Ovary (tissue), 9 donors: ENCODE data around the gene MAD2L1BP. TPM values are rescaled to one million over a fixed set of nuclear protein-coding genes. Genes with fewer than 3 reads are reported as not detected.

Experiments used
- DNase-seq, 5 donors: peaks; one replicate each; pipeline ENCODE4 v3.0.0-alpha.2; 2019 to 2020
- H3K27ac ChIP-seq, 2 donors: fragments of 200-600 bp; one replicate each; pipeline versions ENCODE4 v1.5.1 to v1.8.0; 2019 to 2022
- H3K27me3 ChIP-seq: fragments of 200-600 bp; one replicate; pipeline ENCODE4 v1.8.0; 2022
- H3K36me3 ChIP-seq: fragments of 200-600 bp; sonication (generic); one replicate; pipeline ENCODE4 v1.5.1; 2019
- H3K4me1 ChIP-seq: one replicate; pipeline ENCODE4 v1.8.1; 2013; ENCODE audit warnings: mild to moderate bottlenecking, moderate library complexity; ENCODE audit not compliant: insufficient read depth
- H3K4me3 ChIP-seq: fragments of 200-600 bp; sonication (generic); one replicate; pipeline ENCODE4 v1.5.1; 2017
- H3K9me3 ChIP-seq, 2 donors: fragments of 200-600 bp in 1 of 2; sonication (generic) in 1 of 2; one replicate each; pipeline versions ENCODE4 v1.5.1 to v1.8.1; 2013 to 2019; ENCODE audit warnings: mild to moderate bottlenecking in 1 of 2, moderate library complexity in 1 of 2
- EP300 ChIP-seq: sonication (generic); formaldehyde crosslinking; IDR thresholded peaks from one replicate; pipeline ENCODE4 v1.6.1; 2017; ENCODE audit warnings: antibody characterized with exemption
- POLR2A ChIP-seq: fragments of 450-650 bp; IDR thresholded peaks from one replicate; pipeline ENCODE4 v1.6.1; 2017; ENCODE audit warnings: antibody characterized with exemption, mild to moderate bottlenecking, moderate library complexity
- WGBS, 3 donors: extraction: QIAGEN DNeasy Blood & Tissue Kit in 1 of 3; methylation state at CpG; one replicate each; pipeline versions ENCODE4 v1.1.5 to v1.1.7; 2013 to 2017; 5-methylcytosine and 5-hydroxymethylcytosine counted together
- intact Hi-C, 4 donors: fragments of 100-400 bp; cut with DNase I; formaldehyde crosslinking; loops; one replicate each; pipeline versions ENCODE4 v1.11.0 to v1.15.1; 2022 to 2023
- polyA plus RNA-seq, 2 donors: library from polyadenylated mRNA; stranded (reverse); fragments of 200-250 nt in 1 of 2; fragments of 350-450 nt in 1 of 2; fragmentation: Illumina TruSeq in 1 of 2; extraction: RNeasy Lipid Tissue Mini Kit (QIAGEN cat#74804) in 1 of 2; gene quantifications; one replicate each; pipeline ENCODE4 v1.2.3, GENCODE V29; 2013 to 2014
- total RNA-seq, 7 donors: library from RNA; depleted of rRNA in 2 of 7; stranded (reverse); fragments of >200 nt in 2 of 7; fragmentation: NEBNext Ultra II Directional in 3 of 7; extraction: Animal tissue kit (Norgen Biotek cat#: 25700) in 3 of 7; gene quantifications; one replicate each; pipeline versions ENCODE4 v1.1.0 to v1.2.4, GENCODE V29; 2016 to 2023
- TF ChIP-seq, protein P1 (sequence below), 3 donors: fragments of 450-650 bp in 2 of 3; fragments of 200-600 bp in 1 of 3; IDR thresholded peaks; one replicate each; pipeline versions ENCODE4 v1.5.1 to v1.8.0; 2016 to 2022; ENCODE audit warnings: antibody characterized with exemption in 3 of 3, mild to moderate bottlenecking in 1 of 3
- donor health status: DM: no; HTN: no; CAD: no; lungs with moderate emphysema.
- donor health status: DM: no; HTN: no; CAD: no.
- donor health status: Bipolar disorder and iron deficiency.
- donor health status: DM: yes; HTN: yes; CAD: no.
- donor health status: DM: no; HTN: no; CAD: no.
- donor health status: DM: yes; HTN: yes; CAD: no.

MAD2L1BP gene
- total and polyA plus RNA-seq, 9 donors: 11.9 to 28.4 (median 16.8) TPM

DNA sequence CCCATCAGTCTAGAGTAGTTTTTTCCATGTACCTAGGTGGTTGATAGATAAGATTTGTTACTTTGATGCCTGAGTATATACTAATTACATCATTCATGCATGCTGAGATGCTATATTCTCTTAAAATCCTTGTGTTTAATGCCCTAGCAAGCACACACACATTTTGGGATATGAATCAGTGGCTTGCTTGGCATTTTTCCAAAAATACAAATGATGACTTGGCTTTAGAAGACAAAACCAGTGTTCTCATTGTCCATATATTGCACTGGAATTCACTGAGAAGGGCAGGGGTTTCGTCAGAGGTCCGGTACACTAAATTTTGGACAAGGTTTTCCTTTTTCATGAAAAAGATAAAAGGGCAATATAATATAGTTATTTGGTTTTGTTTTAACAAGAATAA is 31.5 kb upstream of the MAD2L1BP start:
- intact Hi-C loops: loop anchor here in 1 of 4 donors (10.0 kb wide), 1 partner anchor 471 kb away; no protein-coding TSS in a partner anchor
- TF ChIP-seq POLR2A: no peak
- TF ChIP-seq, protein P1, sequence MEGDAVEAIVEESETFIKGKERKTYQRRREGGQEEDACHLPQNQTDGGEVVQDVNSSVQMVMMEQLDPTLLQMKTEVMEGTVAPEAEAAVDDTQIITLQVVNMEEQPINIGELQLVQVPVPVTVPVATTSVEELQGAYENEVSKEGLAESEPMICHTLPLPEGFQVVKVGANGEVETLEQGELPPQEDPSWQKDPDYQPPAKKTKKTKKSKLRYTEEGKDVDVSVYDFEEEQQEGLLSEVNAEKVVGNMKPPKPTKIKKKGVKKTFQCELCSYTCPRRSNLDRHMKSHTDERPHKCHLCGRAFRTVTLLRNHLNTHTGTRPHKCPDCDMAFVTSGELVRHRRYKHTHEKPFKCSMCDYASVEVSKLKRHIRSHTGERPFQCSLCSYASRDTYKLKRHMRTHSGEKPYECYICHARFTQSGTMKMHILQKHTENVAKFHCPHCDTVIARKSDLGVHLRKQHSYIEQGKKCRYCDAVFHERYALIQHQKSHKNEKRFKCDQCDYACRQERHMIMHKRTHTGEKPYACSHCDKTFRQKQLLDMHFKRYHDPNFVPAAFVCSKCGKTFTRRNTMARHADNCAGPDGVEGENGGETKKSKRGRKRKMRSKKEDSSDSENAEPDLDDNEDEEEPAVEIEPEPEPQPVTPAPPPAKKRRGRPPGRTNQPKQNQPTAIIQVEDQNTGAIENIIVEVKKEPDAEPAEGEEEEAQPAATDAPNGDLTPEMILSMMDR (IDR thresholded peaks at IDR 0.05): no peak
- TF ChIP-seq EP300: no peak
- 82 to 93% (median 89%) methylated on average over 2 of the region's 2 CpGs for whole genome bisulfite sequencing, 3 donors
- H3K36me3 ChIP-seq: no peaks in the 10 kb centered on the region
- DNase-seq: no peak
- H3K4me3 ChIP-seq: no peak overlapping the region
- no peaks in the 10 kb centered on the region for H3K9me3 ChIP-seq
- H3K27ac ChIP-seq: no peak overlapping the region
- H3K4me1 ChIP-seq: no peaks in the 10 kb centered on the region
- no peaks in the 10 kb centered on the region for H3K27me3 ChIP-seq

DNA sequence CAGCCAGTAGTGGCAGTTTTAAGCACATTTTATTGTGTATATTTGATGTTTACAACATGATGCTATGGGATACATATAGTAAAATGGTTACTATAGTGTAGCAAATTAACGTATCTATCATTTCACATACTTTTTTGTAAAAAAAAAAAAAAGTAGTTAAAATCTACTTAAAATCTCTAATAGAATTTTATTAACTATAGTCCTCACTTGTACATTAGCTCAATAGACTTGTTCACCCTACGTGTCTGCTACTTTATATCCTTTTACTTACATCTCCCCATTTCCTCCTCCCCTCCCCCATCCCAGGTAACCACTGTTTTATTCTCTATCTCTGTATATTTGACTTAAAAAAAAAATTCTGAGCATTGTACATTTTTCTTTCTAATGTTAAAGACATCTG is 29.6 kb upstream of the MAD2L1BP start:
- Histone ChIP-seq H3K36me3 (no peaks in the 10 kb centered on the region), H3K9me3 (no peaks in the 10 kb centered on the region), H3K27me3 (no peaks in the 10 kb centered on the region), H3K4me3 (no peak overlapping the region), H3K27ac (no peak overlapping the region), H3K4me1 (no peaks in the 10 kb centered on the region)
- TF ChIP-seq POLR2A (no peak), EP300 (no peak)
- TF ChIP-seq, protein P1 (IDR thresholded peaks at IDR 0.05): no peak
- DNase-seq: no peak
- 88 to 97% (median 94%) methylated on average over 2 of the region's 2 CpGs for WGBS, 3 donors
- intact Hi-C loops: loop anchor here in 2 of 4 donors (5.0 to 10.0 kb wide), 2 partner anchors 469 to 471 kb away; no protein-coding TSS in a partner anchor

DNA sequence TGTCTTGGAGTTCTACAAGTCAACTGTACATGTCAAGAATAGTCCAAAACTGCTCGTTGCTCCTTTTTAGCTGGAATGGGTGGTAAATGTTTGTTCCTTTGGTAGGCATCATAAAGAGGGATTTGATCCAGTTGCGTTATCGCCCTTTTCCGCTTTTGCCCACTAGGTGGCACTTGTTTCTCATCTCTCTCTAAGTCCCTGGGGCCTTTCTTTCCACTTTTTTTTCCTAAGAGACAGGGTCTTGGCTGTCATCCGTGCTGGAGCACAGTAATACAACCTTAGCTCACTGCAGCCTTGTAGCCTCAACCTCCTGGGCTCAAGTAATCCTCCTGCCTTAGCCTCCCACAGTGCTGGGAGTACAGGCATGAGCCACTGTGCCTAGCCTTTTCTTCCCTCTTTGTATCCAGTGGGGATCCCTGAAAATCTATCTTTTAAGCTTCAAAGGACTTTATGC is 27.3 kb upstream of the MAD2L1BP start:
- WGBS, 3 donors: 2 to 4% (median 3%) methylated on average over 5 of the region's 5 CpGs
- intact Hi-C loops: loop anchor here in 2 of 4 donors (5.0 to 10.0 kb wide), 2 partner anchors 466 to 469 kb away; no protein-coding TSS in a partner anchor
- no peaks in the 10 kb centered on the region for H3K27me3 ChIP-seq
- no peaks in the 10 kb centered on the region for H3K36me3 ChIP-seq
- no peak overlapping the region for H3K4me3 ChIP-seq
- H3K9me3 ChIP-seq: no peaks in the 10 kb centered on the region
- no peak overlapping the region for H3K27ac ChIP-seq
- DNase-seq: peak; percentile 49 to 73 (median 67)
- TF ChIP-seq, protein P1 (IDR thresholded peaks at IDR 0.05): peak; percentile 40 to 64 (median 61)
- no peak for TF ChIP-seq POLR2A
- no peaks in the 10 kb centered on the region for H3K4me1 ChIP-seq

DNA sequence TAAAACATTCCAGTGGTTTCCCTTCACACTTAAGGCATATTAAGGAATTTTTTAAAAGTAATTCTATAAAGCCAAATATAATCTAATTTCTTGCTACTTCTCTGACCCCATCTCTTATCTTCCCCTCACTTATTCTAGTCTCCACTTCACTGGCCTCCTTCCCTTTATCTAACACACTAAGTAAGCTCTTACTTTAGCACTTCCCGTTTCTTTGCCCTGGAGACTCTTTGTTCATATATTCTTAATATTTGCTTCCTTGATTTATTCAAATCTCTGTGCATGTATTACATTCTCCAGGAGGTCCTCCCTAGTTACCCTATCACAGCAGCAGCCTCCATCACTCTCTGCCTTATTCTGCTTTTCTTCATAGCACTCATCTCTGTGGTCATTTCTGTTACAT is 26.8 kb upstream of the MAD2L1BP start:
- DNase-seq: no peak
- 78 to 84% (median 78%) methylated on average over 1 of the region's 1 CpG for WGBS, 3 donors
- Histone ChIP-seq H3K27ac (no peak overlapping the region), H3K4me1 (no peaks in the 10 kb centered on the region), H3K4me3 (no peak overlapping the region), H3K27me3 (no peaks in the 10 kb centered on the region), H3K9me3 (no peaks in the 10 kb centered on the region), H3K36me3 (no peaks in the 10 kb centered on the region)
- TF ChIP-seq, protein P1 (IDR thresholded peaks at IDR 0.05): no peak
- no peak for TF ChIP-seq EP300
- TF ChIP-seq POLR2A: no peak
- intact Hi-C loops: loop anchor here in 2 of 4 donors (5.0 to 10.0 kb wide), 2 partner anchors 466 to 468 kb away; no protein-coding TSS in a partner anchor
